Activated T-cell treated with anti-CD3 and anti-CD28 coated beads, Interleukin-2, amount 50 U/mL, for 48 hours (primary cell): ENCODE data around the gene PRSS23.

ENCODE experiments used
- DNase-seq, 2 experiments: peaks; one replicate each; pipeline ENCODE4 v3.0.0-alpha.2; 2020

PRSS23 gene

GRCh38 chr11:86790867-86791849 is 9.2 kb upstream of the PRSS23 start:
- DNase-seq: no peak

GRCh38 chr11:86792150-86792549 is 8.2 kb upstream of the PRSS23 start:
- DNase-seq: no peak

DNA sequence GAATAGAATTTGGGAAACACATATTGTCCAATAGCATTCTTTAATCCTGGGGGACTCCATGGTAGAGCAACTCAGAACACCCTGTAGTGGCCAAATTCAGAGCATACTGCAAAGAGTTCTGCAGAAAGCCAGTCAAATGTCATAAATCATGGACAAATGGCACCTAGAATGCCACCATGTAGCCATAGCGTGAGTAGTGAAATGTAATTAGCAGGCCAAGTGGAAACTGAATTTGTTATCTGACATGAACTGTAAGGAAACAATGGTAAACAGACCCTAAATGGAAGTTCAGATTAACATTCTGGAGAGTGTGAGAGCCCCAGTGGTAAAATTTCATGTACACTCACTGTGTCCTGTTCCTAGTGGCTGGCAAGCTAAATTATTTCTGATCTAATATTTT is 7.0 kb upstream of the PRSS23 start:
- no peak for DNase-seq

DNA sequence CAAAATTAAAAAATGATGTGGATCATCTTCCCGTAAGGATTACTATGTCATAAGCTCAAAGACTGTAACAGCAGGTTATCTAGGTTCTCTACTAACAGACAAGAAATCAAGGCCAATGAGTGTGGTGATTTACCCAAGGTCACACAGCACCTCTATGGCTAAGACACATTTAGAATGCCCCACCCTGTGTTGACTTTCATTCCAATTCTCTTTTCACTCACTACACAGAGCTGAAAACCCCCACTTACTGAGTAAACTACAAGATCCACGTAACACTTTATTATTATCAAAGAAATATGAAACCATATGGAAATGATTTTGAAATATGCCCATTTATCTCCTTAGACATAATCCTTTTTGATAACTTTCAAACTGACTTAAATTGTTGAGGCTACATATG is 4.8 kb upstream of the PRSS23 start:
- no peak for DNase-seq

- no peak for DNase-seq
These were observed 4.4 kb upstream of the PRSS23 start for GRCh38 chr11:86795949-86796348.

DNA sequence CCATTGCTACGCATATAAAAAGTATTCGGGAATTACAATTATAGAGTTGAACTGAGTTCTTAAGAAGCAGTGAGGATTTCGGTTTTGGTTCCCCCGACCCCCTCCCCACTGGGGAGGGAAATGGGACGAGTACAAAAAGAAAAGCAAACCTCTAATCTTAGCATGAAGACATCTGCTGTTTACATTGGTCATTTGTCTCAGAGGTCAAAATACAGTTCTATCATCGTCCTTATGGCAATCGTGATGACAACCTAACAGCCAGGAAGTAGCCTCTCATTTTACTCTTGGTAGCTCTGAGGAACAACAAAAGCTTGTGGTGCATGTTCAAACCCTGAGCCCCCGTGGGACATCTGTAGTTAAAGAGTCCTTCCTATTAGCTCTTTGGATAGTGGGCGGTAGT is 3.2 kb upstream of the PRSS23 start:
- DNase-seq: no peak

DNA sequence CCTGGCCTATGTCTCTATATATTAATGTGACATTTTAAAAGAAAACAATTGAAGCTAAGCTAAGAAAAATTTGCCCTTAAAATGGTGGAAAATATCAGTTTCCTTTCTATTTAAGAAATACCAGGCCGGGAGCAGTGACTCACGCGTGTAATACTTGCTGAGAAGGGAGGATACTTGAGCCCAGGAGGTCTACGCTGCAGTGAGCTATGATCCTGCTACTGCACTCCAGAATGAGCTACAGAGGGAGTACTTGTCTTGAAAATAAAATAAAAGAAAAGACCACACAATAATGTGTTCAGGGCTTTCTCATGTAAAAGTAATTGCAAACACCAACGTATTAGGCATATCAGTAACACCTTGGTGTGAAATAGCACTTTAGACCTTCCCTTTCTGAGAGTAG is 1.4 kb upstream of the PRSS23 start:
- DNase-seq: no peak

DNA sequence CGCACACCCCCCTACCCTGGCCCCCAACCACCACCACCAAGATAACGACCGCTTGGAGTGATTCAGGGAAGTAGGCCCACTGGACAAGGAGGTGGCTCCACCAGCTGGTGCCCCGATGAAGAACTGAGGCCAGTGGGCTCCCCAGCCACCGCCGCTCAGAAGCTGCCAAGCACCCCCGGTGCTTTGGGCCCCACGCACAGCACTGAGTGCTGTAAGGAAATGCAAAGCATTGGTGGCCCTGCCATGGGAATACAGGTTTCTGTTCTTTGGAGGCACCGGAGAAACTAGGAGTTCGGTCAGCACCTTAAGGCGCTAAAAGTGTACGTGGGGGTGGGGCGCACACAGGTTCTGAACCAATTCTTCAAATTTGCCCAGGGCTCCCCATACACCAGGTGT is 664 bp upstream of the PRSS23 start:
- DNase-seq: no peak

DNA sequence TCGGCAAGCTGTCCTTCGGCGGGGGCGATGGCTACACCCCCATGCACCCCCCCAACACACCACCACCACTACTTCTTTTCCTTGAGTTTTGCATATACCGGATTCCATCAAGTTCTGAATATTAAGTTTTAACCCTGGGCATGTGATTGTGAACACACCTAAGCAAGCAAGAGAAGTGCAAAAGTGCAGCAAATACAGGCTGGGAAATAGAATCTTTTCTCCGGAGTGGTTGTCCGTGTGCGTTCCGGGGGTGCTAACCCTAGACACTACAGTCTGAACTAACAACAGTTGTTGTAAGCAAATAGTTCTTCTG is 574 bp downstream of the PRSS23 start:
- DNase-seq: no peak

DNA sequence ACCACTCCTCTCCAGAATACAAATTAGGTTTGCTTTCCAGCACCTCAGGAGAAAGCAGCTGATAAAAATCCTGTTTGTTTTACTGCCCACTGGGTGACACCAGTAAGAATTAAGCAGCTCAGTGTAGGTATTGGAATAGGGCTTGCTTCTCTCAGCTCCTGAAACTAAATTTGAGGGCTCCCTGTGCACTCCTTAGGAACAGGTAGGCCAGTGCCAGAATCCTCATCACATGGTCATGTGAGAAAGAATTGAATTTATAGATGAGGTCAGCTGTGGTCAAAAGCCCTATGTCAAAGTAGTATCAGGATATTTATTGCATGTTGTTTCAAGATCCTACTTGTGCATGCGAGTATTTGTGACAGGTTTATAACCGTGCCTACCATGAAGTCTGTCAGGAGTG is 1.0 kb downstream of the PRSS23 start:
- no peak for DNase-seq

- DNase-seq: no peak
These were observed 1.8 kb downstream of the PRSS23 start for GRCh38 chr11:86802146-86802545.

DNA sequence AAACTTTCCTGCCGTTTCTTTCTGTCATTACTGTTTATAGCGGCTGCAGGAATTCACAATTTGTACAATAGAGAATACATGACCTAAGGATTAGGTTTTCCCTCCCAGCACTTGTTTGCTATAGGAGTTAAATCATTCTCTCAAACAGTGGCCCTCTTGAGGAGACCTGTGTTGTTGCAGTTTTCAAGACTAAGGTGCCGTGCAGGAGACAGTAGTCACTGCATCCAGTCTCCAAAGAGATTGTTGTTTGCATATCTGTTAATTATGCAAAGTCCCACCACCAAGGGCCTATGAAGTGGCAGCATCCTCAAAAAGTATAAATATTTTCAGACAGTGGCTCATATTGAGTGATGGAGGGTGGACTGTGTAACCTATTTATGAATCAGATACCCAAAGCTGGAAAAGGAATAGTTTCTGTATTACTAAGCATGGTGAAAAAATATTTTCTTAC is 2.3 kb downstream of the PRSS23 start:
- DNase-seq: no peak

DNA sequence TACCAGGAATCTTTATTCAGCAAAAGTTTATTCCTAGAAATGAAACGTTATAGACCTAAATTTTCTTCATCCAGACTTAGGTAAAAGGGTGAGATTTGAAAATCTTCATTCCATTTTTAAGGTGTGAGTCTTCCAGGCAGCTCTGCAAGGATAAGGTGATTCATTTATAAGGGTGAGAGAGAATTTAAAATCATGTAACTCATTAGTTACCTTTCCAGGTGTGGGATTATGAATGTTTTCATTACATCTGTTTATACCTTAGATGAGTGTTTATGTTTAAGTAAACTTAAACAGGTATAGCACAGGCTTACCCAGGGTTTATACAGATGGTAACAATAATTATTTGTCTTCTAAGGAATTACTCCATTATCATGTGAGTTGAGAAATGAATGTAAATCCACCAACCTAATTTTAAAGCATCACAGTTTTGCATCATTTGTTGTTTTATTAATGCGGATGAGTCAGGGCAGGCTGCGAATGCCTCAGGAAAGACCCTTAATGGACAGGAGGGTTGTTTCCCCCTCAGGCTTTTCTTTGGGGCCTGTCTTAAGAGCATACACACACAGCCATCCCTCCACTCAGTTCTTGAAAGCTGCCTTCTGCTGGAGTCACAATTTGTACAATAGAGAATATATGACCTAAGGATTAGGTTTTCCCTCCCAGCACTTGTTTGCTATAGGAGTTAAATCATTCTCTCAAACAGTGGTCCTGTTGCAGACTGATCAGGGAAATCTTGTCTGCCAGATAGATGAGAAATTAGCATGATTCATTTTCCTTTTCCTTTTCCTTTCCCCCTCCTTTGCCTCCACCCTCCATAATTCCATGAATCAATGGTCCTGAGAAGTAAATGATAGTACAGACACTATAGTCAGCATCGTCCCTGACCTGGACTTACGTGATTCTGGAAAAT is 3.0 kb downstream of the PRSS23 start:
- no peak for DNase-seq

DNA sequence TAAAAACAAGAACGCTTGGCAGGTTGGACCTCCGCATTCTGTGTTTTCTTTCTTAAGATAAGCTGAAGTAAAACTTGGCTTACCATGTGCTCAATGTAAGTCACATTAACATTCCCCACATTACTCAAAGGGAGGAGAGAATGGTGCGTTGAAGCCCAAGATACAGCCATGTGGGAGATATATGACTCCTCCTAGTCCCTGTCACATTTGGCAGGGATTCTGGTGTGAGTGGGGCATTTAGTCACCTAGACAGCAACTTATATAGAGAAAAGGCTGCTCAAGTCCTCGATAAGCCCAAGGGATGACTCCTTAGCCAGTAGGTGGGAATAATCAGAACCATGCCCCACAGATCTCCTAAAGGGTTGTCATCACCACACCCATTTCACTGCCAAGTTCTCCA is 4.6 kb downstream of the PRSS23 start:
- DNase-seq: no peak

DNA sequence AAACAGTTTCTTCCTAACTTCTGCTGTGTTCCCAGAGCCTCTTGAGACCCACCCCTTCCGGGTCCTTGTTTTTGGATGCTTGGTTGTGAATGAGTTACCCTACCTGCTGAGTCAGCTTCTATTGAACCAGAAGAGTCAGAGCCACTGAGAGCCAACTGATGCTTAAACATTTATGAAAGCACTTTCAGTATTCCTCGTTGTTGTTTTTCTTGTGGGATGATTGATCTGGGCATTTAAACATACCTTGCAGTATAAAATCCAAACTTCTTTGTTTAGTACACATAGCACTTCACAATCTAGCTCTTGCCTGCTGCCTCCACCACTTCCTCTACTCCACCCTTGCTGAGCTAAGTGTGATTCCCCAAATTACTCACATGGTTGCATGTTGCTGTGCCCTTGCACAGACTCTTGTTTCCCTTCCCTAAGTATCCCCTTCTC is 5.5 kb downstream of the PRSS23 start:
- DNase-seq: peak; percentile 42 to 51

GRCh38 chr11:86806903-86807302 is 6.6 kb downstream of the PRSS23 start:
- DNase-seq: no peak

DNA sequence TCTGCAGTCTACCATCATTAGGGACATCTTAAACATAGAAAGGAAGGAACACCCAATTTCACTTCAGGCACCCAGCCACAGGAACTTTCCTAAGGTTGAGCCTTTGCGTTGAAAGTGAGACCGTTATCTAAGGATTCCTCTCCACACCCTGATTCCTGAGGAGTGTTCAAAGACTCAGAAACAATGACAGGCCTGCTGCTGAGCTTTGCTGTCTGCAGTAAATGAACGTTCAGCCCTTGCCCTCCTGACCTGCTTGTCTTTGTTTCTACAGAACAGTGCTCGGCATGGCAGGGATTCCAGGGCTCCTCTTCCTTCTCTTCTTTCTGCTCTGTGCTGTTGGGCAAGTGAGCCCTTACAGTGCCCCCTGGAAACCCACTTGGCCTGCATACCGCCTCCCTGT is 7.0 kb downstream of the PRSS23 start:
- DNase-seq: no peak

DNA sequence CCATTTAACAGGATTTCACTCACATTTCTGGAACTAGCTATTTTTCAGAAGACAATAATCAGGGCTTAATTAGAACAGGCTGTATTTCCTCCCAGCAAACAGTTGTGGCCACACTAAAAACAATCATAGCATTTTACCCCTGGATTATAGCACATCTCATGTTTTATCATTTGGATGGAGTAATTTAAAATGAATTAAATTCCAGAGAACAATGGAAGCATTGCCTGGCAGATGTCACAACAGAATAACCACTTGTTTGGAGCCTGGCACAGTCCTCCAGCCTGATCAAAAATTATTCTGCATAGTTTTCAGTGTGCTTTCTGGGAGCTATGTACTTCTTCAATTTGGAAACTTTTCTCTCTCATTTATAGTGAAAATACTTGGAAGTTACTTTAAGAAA is 9.2 kb downstream of the PRSS23 start:
- DNase-seq: no peak

DNA sequence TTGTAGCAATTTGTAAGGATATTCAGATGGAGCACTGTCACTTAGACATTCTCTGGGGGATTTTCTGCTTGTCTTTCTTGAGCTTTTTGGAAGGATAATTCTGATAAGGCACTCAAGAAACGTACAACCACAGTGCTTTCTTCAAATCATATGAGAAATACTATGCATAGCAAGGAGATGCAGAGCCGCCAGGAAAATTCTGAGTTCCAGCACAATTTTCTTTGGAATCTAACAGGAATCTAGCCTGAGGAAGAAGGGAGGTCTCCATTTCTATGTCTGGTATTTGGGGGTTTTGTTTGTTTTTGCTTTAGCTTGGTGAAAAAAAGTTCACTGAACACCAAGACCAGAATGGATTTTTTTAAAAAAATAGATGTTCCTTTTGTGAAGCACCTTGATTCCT is 9.9 kb downstream of the PRSS23 start:
- no peak for DNase-seq

GRCh38 chr11:86811637-86812321 is 11.4 kb downstream of the PRSS23 start:
- no peak for DNase-seq

DNA sequence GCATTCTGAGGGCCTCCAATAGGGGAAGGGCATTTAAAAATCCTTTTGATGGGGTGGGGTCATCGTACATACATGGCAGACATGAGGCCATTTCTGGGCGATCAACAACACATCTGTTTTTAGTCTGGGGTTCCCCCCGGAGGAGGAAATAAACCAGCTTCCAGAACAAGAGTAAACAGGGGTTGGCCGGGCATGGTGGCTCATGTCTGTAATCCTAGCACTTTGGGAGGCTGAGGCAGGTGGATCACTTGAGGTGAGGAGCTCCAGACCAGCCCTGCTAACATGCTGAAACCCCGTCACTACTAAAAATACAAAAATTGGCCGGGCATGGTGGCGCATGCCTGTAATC is 12.0 kb downstream of the PRSS23 start:
- DNase-seq: no peak

GRCh38 chr11:86812981-86813380 is 12.6 kb downstream of the PRSS23 start:
- no peak for DNase-seq

DNA sequence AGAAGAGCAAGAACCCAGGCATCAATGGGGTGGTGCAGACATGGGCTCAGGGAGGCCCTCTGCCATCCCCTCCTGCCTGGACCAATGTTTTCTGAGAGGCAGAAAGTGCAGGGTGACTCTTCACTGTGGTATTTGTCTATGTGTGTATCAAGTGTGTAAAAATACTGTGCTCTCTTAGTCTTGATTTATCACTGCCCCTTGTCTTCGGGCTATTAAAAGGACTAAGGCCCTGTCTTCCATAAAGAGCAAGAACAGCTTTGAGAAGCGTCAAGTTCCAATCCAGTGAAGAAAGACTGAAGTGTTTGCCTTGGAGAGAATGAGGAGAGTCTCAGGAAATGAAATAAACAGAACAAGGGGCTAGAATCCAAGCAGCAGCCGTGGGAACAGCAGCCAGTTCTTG is 14.4 kb downstream of the PRSS23 start:
- no peak for DNase-seq
